Non-pigmented ciliary epithelial cell (primary cell): Measurements from ENCODE around the gene LIPC.

ENCODE experiments used
- DNase-seq: peaks from one replicate; pipeline ENCODE4 v3.0.0-alpha.2; 2010; ENCODE audit warnings: low read depth

The LIPC gene

GRCh38 chr15:58495891-58496408, 64.2 kb downstream of the LIPC start:
- DNase-seq, result no peak

- no peak for DNase-seq
Observed at GRCh38 chr15:58497046-58497785, 65.4 kb downstream of the LIPC start.

DNA sequence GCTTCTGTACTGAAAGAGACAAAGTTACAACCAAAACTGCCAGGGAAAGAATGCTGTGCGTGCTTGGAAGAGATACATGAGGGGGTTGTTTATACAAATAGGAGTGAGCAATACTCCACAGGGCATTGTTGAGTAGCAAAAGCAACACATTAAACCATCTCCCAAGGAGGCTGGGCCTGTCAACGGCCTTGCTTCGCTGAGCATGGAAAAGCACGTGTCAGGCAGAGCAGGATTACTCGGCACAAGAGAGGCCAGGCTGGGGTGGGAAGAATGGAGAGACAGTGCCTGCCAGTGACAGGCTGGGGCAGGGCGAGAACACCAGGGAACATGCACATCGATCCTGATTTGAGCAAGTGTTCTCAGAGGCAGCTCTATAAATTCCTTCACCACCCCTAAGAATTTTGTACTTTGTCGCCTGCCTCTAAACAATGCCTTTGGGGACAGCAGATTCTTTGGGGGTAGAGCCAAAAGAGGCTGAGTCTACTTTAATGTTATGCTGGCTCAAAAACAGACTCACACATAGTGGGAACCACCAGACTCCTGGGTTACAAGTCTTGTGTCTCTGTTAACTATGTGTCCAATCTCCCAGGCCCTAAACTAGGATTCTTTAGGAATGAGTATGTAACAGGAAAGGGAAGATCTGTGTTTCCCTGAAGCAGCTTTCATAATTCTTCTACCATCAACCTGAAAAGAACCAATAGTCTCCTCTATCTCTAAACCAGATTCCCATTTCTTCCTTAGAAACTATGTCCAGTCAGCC, 67.2 kb downstream of the LIPC start:
- DNase-seq, result no peak

DNA sequence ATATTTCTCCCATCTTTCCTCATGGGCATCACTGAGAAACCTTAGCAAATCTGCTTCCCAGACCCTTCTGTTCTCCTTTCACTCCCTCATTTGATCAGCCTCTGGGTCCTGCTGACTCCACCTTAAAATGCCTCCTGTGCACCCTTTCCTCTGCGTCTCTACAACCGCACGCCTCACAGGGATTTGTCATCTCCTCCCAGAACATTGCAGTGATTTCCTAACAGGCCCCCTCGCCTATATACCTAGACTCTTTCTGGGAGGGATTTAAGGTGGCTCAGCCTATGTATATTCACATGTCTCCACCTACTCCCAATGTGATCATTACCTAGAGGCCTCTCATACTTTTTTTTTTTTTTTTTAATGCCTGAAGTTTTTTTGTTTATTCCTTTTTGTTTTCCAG, 69.2 kb downstream of the LIPC start:
- no peak for DNase-seq

GRCh38 chr15:58501636-58502188, 69.9 kb downstream of the LIPC start:
- DNase-seq, result no peak

- DNase-seq, result no peak
Observed at GRCh38 chr15:58503139-58504027, 71.6 kb downstream of the LIPC start.

- DNase-seq, result no peak
Observed at GRCh38 chr15:58504674-58505234, 73.0 kb downstream of the LIPC start.

DNA sequence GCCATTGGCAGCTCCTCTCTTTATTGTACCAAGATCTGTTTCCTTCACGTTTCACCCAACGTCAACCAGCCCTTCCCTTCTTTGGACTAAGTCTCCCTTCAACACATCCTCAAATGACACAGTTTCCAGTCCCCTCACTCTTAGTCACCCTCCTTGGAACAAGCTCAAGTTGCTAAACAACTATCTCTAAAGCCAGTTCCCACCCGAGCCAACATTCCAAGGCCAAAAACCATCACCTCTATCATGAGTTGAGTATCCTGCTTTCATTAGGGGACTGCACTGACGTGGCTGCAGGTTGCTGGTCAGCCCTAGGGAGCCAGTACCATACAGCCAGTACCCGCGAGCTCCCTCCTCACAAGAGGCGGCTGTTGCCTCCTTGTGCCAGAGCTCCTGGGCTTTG, 73.8 kb downstream of the LIPC start:
- no peak for DNase-seq

- no peak for DNase-seq
Observed at GRCh38 chr15:58506064-58506490, 74.3 kb downstream of the LIPC start.

GRCh38 chr15:58506783-58507668, 75.2 kb downstream of the LIPC start:
- no peak for DNase-seq

- no peak for DNase-seq
Observed at GRCh38 chr15:58509556-58509955, 77.8 kb downstream of the LIPC start.

GRCh38 chr15:58510715-58511598, 79.2 kb downstream of the LIPC start:
- DNase-seq, result no peak

GRCh38 chr15:58511599-58511987, 79.8 kb downstream of the LIPC start:
- no peak for DNase-seq

GRCh38 chr15:58512522-58512921, 80.7 kb downstream of the LIPC start:
- DNase-seq, result no peak

DNA sequence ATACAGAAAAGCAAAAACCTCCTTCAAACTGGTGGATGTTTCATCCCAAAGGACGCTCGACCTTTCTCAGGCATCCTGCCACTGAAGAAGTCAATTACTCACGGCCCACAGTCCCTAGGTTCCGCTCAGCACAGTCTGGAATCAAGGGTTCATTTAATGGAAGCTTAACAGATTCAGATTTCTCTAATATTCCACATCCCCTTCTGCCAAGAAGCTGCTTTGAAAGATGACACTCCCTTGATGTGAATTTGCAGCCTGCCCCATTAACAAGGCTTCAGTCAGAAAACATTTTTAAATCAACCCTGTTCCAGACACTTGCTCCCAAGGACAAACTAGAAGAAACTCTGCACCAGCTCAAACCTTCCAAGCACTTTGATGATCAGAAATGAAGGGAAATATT, 81.2 kb downstream of the LIPC start:
- DNase-seq, result no peak

GRCh38 chr15:58513726-58514336, 82.0 kb downstream of the LIPC start:
- no peak for DNase-seq

GRCh38 chr15:58515807-58516206, 84.0 kb downstream of the LIPC start:
- no peak for DNase-seq

DNA sequence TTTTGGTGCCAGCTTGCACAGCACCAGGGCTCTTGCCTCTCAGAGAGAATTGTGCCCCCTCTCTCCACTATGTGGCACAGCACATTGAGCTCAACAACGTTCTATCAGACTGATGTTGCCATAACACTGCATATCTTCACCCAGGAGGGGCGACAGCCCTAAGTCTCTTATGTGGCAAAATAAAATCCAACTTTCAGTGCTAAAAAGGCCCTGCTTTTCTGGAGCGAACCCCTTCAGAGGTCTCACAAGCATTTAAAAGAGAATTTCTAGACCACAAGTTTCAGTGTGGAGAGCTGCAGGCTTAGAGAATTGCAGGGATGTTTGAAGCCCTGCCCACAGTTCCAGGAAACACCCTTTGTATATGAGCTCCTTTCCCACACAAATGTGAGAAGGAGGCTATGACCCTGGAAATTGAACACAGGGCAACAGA, 85.5 kb downstream of the LIPC start:
- no peak for DNase-seq
